B cell (primary cell): ENCODE results near the gene GPX7. TPM values are rescaled to one million over a fixed set of nuclear protein-coding genes. Genes with fewer than 3 reads are reported as not detected.

ENCODE experiments used
- ATAC-seq: fragments of 200-7000 bp; cut with Tn5 transposase; one replicate; pipeline ENCODE4 v1.10.0; 2021; ENCODE audit warnings: low read depth, mild to moderate bottlenecking, moderate number of reproducible peaks, moderate library complexity
- CTCF ChIA-PET: fragments of 350-600 bp; sonication (Branson Sonifier 250); formaldehyde crosslinking; loops from one replicate; lab custom pipeline; 2021; ENCODE audit warnings: antibody characterized with exemption, inconsistent platforms; lab: Charles Lee
- POLR2A ChIA-PET: fragments of 350-600 bp; sonication (Branson Sonifier 250); formaldehyde crosslinking; loops from one replicate; lab custom pipeline; 2021; ENCODE audit warnings: antibody characterized with exemption; lab: Charles Lee
- DNase-seq: peaks from one replicate; pipeline ENCODE4 v3.0.0; 2013
- H2AFZ ChIP-seq: 2 replicates; pipeline ENCODE4 v1.6.1; 2012; ENCODE audit warnings: mild to moderate bottlenecking, low read depth, low read length; ENCODE audit not compliant: insufficient read depth, poor library complexity, severe bottlenecking
- H3K27ac ChIP-seq, 2 donors: 1 replicate in 1 of 2; 2 replicates in 1 of 2; pipeline ENCODE4 v1.5.1; 2012 to 2013; ENCODE audit warnings: low read length in 2 of 2, mild to moderate bottlenecking in 2 of 2, moderate library complexity in 1 of 2
- H3K27me3 ChIP-seq, 4 experiments: fragments of 200-600 bp in 1 of 4; sonication (generic) in 1 of 4; replicated peaks in 1 of 4; 1 replicate in 2 of 4; 2 replicates in 2 of 4; pipeline versions ENCODE4 v1.6.1 to v1.7.0; 2013 to 2016; ENCODE audit warnings: low read length in 3 of 4, mild to moderate bottlenecking in 2 of 4, mixed read lengths in 1 of 4, moderate library complexity in 1 of 4; ENCODE audit not compliant: insufficient read depth in 4 of 4, control insufficient read depth in 3 of 4; ENCODE audit errors: control extremely low read depth in 1 of 4
- H3K36me3 ChIP-seq, 2 experiments: replicated peaks in 1 of 2; 1 replicate in 1 of 2; 2 replicates in 1 of 2; pipeline versions ENCODE4 v1.6.1 to v1.7.1; 2013; ENCODE audit warnings: low read length in 1 of 2; ENCODE audit not compliant: insufficient read depth in 2 of 2, control insufficient read depth in 1 of 2; ENCODE audit errors: control extremely low read depth in 1 of 2, extremely low read depth in 1 of 2
- H3K4me1 ChIP-seq, 2 donors: fragments of 200-600 bp in 1 of 2; sonication (generic) in 1 of 2; 1 replicate in 1 of 2; 2 replicates in 1 of 2; pipeline versions ENCODE4 v1.5.1 to v1.6.1; 2013 to 2017; ENCODE audit warnings: low read length in 2 of 2; ENCODE audit not compliant: control insufficient read depth in 2 of 2, insufficient read depth in 2 of 2
- H3K4me2 ChIP-seq: replicated peaks from 2 replicates; pipeline ENCODE3; 2012; ENCODE audit warnings: mild to moderate bottlenecking, low read depth, low read length; ENCODE audit not compliant: poor library complexity, severe bottlenecking
- H3K4me3 ChIP-seq, 5 experiments: fragments of 200-600 bp in 1 of 5; sonication (generic) in 1 of 5; 1 replicate in 3 of 5; 2 replicates in 2 of 5; pipeline versions ENCODE4 v1.5.1 to v1.7.0; 2011 to 2016; ENCODE audit warnings: low read length in 4 of 5, mild to moderate bottlenecking in 4 of 5, low read depth in 2 of 5, control low read depth in 1 of 5, moderate library complexity in 1 of 5; ENCODE audit not compliant: insufficient read depth in 1 of 5; ENCODE audit errors: control extremely low read depth in 1 of 5, extremely low read depth in 1 of 5
- H3K79me2 ChIP-seq: fragments of 200-600 bp; sonication (generic); one replicate; pipeline ENCODE4 v1.6.0; 2016; ENCODE audit warnings: low read length; ENCODE audit not compliant: control insufficient read depth, insufficient read depth
- H3K9ac ChIP-seq: fragments of 200-600 bp; sonication (generic); 2 replicates; pipeline ENCODE4 v1.6.1; 2017; ENCODE audit warnings: mild to moderate bottlenecking, low read length, moderate library complexity
- H3K9me3 ChIP-seq, 3 donors: one replicate each; pipeline versions ENCODE4 v1.6.1 to v1.7.1; 2013; ENCODE audit warnings: low read length in 2 of 3; ENCODE audit not compliant: control insufficient read depth in 2 of 3, insufficient read depth in 1 of 3; ENCODE audit errors: control extremely low read depth in 1 of 3
- H4K20me1 ChIP-seq: 2 replicates; pipeline ENCODE4 v1.6.0; 2012; ENCODE audit warnings: mild to moderate bottlenecking, low read length; ENCODE audit not compliant: insufficient read depth, control insufficient read depth, poor library complexity, severe bottlenecking
- H3K27ac Mint-ChIP-seq: one replicate; pipeline ENCODE4 v1.8.0; 2021; ENCODE audit warnings: mixed read lengths
- H3K27me3 Mint-ChIP-seq: one replicate; pipeline ENCODE4 v1.8.0; 2021; ENCODE audit warnings: mixed read lengths
- H3K4me1 Mint-ChIP-seq: one replicate; pipeline ENCODE4 v1.8.0; 2021; ENCODE audit warnings: mixed read lengths
- H3K4me3 Mint-ChIP-seq: one replicate; pipeline ENCODE4 v1.8.0; 2021; ENCODE audit warnings: mixed read lengths
- H3K9me3 Mint-ChIP-seq: one replicate; pipeline ENCODE4 v1.8.0; 2022; ENCODE audit warnings: mixed read lengths; ENCODE audit not compliant: insufficient read depth
- CTCF ChIP-seq: fragments of 200-600 bp; IDR thresholded peaks from one replicate; pipeline ENCODE4 v1.8.0; 2022; ENCODE audit warnings: antibody characterized with exemption, mild to moderate bottlenecking
- EZH2 ChIP-seq: IDR thresholded peaks from 2 replicates; pipeline ENCODE4 v1.6.1; 2012; ENCODE audit warnings: borderline replicate concordance, low read depth, mild to moderate bottlenecking, moderate library complexity, low read length; ENCODE audit not compliant: insufficient read depth, poor library complexity, severe bottlenecking
- WGBS: methylation state at CpG from one replicate; pipeline ENCODE4 v1.1.5; 2013; ENCODE audit warnings: missing lambda C conversion rate; ENCODE audit not compliant: insufficient coverage; 5-methylcytosine and 5-hydroxymethylcytosine counted together
- intact Hi-C: fragments of 100-400 bp; cut with micrococcal nuclease; formaldehyde crosslinking; loops from one replicate; pipeline ENCODE4 v1.10.0; 2022
- polyA plus RNA-seq: library from polyadenylated mRNA; depleted of rRNA; stranded (reverse); fragments of >200 nt; gene quantifications from 2 replicates; pipeline ENCODE4 v1.2.3, GENCODE V29; 2012
- total RNA-seq, 2 donors: library from RNA; stranded (reverse); fragments of 120-200 nt in 1 of 2; gene quantifications; 1 replicate in 1 of 2; 2 replicates in 1 of 2; pipeline versions ENCODE4 v1.2.3 to v1.2.4, GENCODE V29; 2013 to 2022

GPX7 gene
- total and polyA plus RNA-seq, 2 donors (not counting 1 experiment from before 2014, with no cell fraction given): 21.4 to 27.6 TPM

DNA sequence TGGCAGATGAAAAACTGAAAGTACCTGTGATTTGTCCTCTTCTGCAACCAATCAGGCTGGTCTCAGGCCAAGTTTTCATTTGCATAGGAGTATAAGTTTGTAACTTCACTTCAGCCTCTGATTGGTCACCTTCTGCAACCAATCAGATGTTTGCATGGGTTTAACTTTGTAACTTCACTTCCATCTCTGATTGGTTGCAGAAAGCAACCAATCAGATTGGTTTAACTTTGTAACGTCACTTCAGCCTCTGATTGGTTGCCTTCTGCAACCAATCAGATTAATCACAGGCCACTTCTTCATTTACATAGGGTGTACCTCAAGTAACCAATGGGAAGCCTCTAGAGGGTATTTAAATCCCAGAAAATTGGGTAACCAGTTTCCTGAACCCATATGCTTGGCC, 30.4 kb upstream of the GPX7 start:
- ChIA-PET POLR2A (no interaction called here), CTCF (no interaction called here)
- Histone ChIP-seq H3K79me2 (no peaks in the 10 kb centered on the region), H3K9me3 (no peaks in the 10 kb centered on the region), H3K27me3 (no peaks in the 10 kb centered on the region), H3K4me3 (no peak overlapping the region), H3K27ac (no peak overlapping the region), H3K4me1 (peaks cover 19 to 22% of the 10 kb centered on the region in 2 donors), H3K36me3 (no peaks in the 10 kb centered on the region), H3K9ac (no peak overlapping the region), H3K4me2 (no peak overlapping the region), H4K20me1 (no peaks in the 10 kb centered on the region), H2AFZ (no peak overlapping the region)
- DNase-seq: no peak
- H3K4me3 Mint-ChIP-seq: no peak overlapping the region
- no peak for TF ChIP-seq EZH2
- no peak for TF ChIP-seq CTCF
- no peaks in the 10 kb centered on the region for H3K9me3 Mint-ChIP-seq
- H3K4me1 Mint-ChIP-seq: peaks cover 23% of the 10 kb centered on the region
- no peak for ATAC-seq
- intact Hi-C loops: no loop called here
- H3K27ac Mint-ChIP-seq: no peak overlapping the region
- WGBS: no CpG with 5 or more reads among the region's 1 CpG
- no peaks in the 10 kb centered on the region for H3K27me3 Mint-ChIP-seq

GRCh38 chr1:52572387-52572786, 29.8 kb upstream of the GPX7 start:
- H3K27me3 ChIP-seq: no peaks in the 10 kb centered on the region
- H3K9ac ChIP-seq: no peak overlapping the region
- intact Hi-C loops: no loop called here
- no peaks in the 10 kb centered on the region for H3K9me3 ChIP-seq
- Mint-ChIP-seq H3K4me1 (peaks cover 23% of the 10 kb centered on the region), H3K4me3 (no peak overlapping the region), H3K27me3 (no peaks in the 10 kb centered on the region), H3K9me3 (no peaks in the 10 kb centered on the region), H3K27ac (no peak overlapping the region)
- H3K4me1 ChIP-seq: peaks cover 19 to 22% of the 10 kb centered on the region in 2 donors
- ATAC-seq (no peak), DNase-seq (no peak)
- no peak overlapping the region for H3K4me2 ChIP-seq
- no peaks in the 10 kb centered on the region for H3K36me3 ChIP-seq
- no peaks in the 10 kb centered on the region for H3K79me2 ChIP-seq
- H3K4me3 ChIP-seq: no peak overlapping the region
- no peaks in the 10 kb centered on the region for H4K20me1 ChIP-seq
- ChIA-PET CTCF (no interaction called here), POLR2A (no interaction called here)
- no peak overlapping the region for H3K27ac ChIP-seq
- TF ChIP-seq CTCF (no peak), EZH2 (no peak)
- no peak overlapping the region for H2AFZ ChIP-seq
- 100% methylated on average over 4 of the region's 4 CpGs for WGBS
